ENCODE measurements around the gene ZC2HC1C.

DNA sequence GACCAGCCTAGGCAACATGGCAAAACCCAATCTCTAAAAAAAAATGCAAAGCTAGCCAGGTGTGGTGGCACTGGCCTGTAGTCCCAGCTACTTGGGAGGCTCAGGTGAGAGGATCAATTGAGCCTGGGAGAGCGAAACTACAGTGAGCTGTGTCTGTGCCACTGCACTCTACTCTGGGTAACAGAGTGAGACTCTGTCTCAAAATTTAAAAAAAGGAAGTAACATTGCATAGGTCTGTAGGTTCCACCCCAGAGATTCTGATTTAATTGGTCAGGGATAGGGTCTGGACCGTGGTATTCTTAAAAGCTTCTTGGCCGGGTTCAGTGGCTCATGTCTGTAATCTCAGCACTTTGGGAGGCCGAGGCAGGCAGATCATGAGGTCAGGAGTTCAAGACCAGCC is 26.2 kb downstream of the ZC2HC1C start:
- TF ChIP-seq, protein P1, sequence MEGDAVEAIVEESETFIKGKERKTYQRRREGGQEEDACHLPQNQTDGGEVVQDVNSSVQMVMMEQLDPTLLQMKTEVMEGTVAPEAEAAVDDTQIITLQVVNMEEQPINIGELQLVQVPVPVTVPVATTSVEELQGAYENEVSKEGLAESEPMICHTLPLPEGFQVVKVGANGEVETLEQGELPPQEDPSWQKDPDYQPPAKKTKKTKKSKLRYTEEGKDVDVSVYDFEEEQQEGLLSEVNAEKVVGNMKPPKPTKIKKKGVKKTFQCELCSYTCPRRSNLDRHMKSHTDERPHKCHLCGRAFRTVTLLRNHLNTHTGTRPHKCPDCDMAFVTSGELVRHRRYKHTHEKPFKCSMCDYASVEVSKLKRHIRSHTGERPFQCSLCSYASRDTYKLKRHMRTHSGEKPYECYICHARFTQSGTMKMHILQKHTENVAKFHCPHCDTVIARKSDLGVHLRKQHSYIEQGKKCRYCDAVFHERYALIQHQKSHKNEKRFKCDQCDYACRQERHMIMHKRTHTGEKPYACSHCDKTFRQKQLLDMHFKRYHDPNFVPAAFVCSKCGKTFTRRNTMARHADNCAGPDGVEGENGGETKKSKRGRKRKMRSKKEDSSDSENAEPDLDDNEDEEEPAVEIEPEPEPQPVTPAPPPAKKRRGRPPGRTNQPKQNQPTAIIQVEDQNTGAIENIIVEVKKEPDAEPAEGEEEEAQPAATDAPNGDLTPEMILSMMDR (conservative IDR thresholded peaks at IDR 0.05; ENCODE audit: low read length): no peak
- TF ChIP-seq EZH2phosphoT487 (IDR thresholded peaks at IDR 0.05; ENCODE audit: borderline replicate concordance): no peak

Data from Loucy (cell line).